Measurements from ENCODE around the gene JAKMIP2. TPM values are rescaled to one million over a fixed set of nuclear protein-coding genes. Genes with fewer than 3 reads are reported as not detected.
A peak's percentile ranks its signal among the peaks of the same experiment; 100 is the strongest.

Gene JAKMIP2
- total RNA-seq, 1 donor from 2014 or later = 1.8 TPM

DNA sequence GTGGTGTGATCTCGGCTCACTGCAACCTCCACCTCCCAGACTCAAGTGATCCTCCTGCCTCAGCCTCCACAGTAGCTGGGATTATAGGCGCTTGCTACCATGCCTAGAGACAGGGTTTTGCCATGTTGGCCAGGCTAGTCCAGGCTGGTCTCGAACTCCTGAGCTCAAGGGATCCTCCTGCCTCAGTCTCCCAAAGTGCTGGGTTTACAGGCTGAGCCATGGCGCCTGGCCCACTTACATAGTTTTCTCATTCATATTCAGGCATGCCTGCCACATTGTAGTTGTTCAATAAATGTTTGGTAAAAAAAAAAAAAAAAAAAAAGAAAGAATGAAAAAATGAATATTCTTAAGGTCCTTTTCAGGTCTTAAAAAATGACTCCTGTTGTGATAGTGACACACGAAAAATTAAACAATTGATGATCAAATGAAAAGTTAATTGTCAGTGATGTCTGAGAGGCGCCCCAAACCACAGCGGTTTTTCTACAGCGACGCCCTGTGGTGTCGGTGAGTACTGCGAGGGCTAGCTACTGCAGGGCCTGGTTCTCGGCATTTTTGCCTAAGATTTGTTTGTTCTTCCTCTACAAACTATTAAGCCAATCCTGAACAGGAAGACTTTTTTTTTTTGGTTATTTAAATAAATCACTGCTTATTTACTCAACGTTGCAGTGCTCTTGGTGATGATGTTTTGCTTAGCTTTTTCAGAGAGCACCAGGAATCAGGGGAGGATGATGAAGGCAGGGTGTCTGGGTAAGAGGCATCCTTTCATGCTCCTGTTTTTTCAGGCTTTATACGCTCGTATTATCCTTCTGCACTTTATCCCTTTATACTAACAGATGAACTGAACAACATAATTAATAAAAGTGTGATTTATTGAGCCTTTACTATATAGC is 205.6 kb downstream of the JAKMIP2 start:
- Mint-ChIP-seq H3K9me3 (ENCODE audit: unreplicated experiment) (peaks cover 5% of the 10 kb centered on the region), H3K4me3 (ENCODE audit: unreplicated experiment) (no peak overlapping the region), H3K4me1 (ENCODE audit: unreplicated experiment) (peaks cover 5% of the 10 kb centered on the region), H3K27ac (ENCODE audit: unreplicated experiment) (no peak overlapping the region), H3K36me3 (ENCODE audit: unreplicated experiment) (no peaks in the 10 kb centered on the region), H3K27me3 (ENCODE audit: unreplicated experiment) (peaks cover 2% of the 10 kb centered on the region)
- peak; percentile 87 for DNase-seq (ENCODE audit: extremely low spot score, unreplicated experiment)
- TF ChIP-seq, protein P1, sequence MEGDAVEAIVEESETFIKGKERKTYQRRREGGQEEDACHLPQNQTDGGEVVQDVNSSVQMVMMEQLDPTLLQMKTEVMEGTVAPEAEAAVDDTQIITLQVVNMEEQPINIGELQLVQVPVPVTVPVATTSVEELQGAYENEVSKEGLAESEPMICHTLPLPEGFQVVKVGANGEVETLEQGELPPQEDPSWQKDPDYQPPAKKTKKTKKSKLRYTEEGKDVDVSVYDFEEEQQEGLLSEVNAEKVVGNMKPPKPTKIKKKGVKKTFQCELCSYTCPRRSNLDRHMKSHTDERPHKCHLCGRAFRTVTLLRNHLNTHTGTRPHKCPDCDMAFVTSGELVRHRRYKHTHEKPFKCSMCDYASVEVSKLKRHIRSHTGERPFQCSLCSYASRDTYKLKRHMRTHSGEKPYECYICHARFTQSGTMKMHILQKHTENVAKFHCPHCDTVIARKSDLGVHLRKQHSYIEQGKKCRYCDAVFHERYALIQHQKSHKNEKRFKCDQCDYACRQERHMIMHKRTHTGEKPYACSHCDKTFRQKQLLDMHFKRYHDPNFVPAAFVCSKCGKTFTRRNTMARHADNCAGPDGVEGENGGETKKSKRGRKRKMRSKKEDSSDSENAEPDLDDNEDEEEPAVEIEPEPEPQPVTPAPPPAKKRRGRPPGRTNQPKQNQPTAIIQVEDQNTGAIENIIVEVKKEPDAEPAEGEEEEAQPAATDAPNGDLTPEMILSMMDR (IDR thresholded peaks at IDR 0.05) = peak; percentile 86

DNA sequence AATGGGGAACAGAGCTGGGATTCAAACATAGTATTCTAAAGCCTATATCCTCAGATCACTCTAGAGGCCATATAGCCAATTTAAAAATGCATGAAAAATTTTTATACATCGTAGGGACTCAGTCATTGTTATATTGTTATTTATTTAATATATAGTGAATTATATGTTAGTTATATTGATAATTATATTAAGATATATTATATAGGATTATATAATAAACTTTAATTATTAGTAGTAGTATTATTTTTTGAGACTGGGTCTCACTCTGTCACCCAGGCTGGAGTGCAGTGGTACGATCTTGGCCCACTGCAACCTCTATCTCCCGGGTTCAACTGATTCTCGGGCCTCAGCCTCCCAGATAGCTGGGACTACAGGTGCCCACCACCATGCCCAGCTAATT is 206.9 kb downstream of the JAKMIP2 start:
- Mint-ChIP-seq H3K27ac (ENCODE audit: unreplicated experiment) (no peak overlapping the region), H3K4me1 (ENCODE audit: unreplicated experiment) (peaks cover 5% of the 10 kb centered on the region), H3K27me3 (ENCODE audit: unreplicated experiment) (no peaks in the 10 kb centered on the region), H3K9me3 (ENCODE audit: unreplicated experiment) (no peaks in the 10 kb centered on the region), H3K4me3 (ENCODE audit: unreplicated experiment) (no peak overlapping the region), H3K36me3 (ENCODE audit: unreplicated experiment) (no peaks in the 10 kb centered on the region)
- TF ChIP-seq, protein P1 (IDR thresholded peaks at IDR 0.05) = no peak
- no peak for DNase-seq (ENCODE audit: extremely low spot score, unreplicated experiment)

DNA sequence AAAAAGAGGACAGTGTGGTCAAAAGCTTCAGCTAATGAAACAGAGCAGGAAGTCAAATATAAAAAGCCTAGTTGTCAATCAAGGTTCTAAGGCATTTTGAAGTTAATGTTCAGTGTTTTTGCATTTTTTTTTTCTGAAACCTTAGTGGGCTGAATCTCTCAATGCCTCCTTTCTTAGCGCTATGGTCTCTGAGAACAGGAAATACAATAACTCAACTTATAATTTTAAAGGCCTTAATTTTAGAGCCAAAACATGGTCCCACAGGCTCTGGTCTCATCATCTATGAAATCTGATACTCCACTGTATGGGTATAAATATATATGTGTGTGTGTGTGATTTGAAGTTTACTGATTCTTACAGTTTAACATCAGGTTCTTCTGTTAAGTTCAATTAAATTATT is 209.3 kb downstream of the JAKMIP2 start:
- no peak overlapping the region for H3K4me3 Mint-ChIP-seq (ENCODE audit: unreplicated experiment)
- H3K9me3 Mint-ChIP-seq (ENCODE audit: unreplicated experiment) = no peaks in the 10 kb centered on the region
- H3K36me3 Mint-ChIP-seq (ENCODE audit: unreplicated experiment) = no peaks in the 10 kb centered on the region
- H3K27me3 Mint-ChIP-seq (ENCODE audit: unreplicated experiment) = no peaks in the 10 kb centered on the region
- no peak for DNase-seq (ENCODE audit: extremely low spot score, unreplicated experiment)
- TF ChIP-seq, protein P1 (IDR thresholded peaks at IDR 0.05) = no peak
- no peak overlapping the region for H3K27ac Mint-ChIP-seq (ENCODE audit: unreplicated experiment)
- peaks cover 2% of the 10 kb centered on the region for H3K4me1 Mint-ChIP-seq (ENCODE audit: unreplicated experiment)

DNA sequence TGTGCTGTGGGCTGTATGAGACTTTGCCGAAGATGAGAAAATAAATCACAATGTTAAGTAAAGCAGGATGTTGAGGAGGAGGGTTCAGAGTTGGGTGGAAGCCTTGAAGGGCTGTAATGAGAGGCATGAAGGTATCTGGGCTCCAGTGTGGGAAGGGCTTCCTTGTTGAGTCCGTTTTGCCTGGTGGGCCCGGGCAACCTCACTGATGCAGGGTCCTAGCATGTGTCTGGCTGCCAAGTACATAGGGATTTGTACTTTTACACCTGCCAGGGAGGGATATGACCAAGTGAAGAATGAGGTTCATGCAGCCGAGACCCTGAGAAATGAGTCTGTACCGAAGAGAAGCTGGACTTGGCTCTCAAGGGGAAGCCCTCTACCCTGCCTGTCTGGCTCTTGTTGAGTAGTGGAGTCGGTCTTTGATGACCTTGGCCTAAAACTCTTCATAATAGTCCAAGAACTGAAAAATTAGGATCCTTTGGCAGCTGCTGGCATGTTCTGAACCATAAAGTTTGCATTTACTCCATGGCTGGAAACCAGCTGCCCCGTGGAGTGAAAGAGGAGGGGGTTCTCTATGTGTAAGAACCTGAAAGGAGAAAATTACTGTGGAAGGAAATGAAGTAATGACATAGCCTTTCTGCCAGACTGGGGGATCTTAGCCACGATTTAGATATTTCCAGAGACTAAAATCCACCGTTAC is 213.7 kb downstream of the JAKMIP2 start:
- Mint-ChIP-seq H3K4me3 (ENCODE audit: unreplicated experiment) (no peak overlapping the region), H3K9me3 (ENCODE audit: unreplicated experiment) (no peaks in the 10 kb centered on the region), H3K27ac (ENCODE audit: unreplicated experiment) (no peak overlapping the region), H3K4me1 (ENCODE audit: unreplicated experiment) (no peaks in the 10 kb centered on the region), H3K27me3 (ENCODE audit: unreplicated experiment) (no peaks in the 10 kb centered on the region), H3K36me3 (ENCODE audit: unreplicated experiment) (no peaks in the 10 kb centered on the region)
- DNase-seq (ENCODE audit: extremely low spot score, unreplicated experiment) = no peak
- TF ChIP-seq, protein P1 (IDR thresholded peaks at IDR 0.05) = no peak

Measured in osteocyte (in vitro differentiated cells).